Smooth muscle cell (in vitro differentiated cells): Measurements from ENCODE around the gene WNT2. TPM values are rescaled to one million over a fixed set of nuclear protein-coding genes. Genes with fewer than 3 reads are reported as not detected.
A peak's percentile ranks its signal among the peaks of the same experiment; 100 is the strongest.

ENCODE experiments used
- DNase-seq: peaks from one replicate; lab custom pipeline; 2025; ENCODE audit not compliant: unreplicated experiment; lab: John Stamatoyannopoulos, UW
- H2AFZ ChIP-seq: fragments of 200-600 bp; sonication (generic); 2 replicates; pipeline ENCODE4 v1.6.0; 2016; ENCODE audit warnings: antibody characterized with exemption, low read depth, mild to moderate bottlenecking
- H3F3A ChIP-seq: fragments of 200-600 bp; sonication (generic); 2 replicates; pipeline ENCODE4 v1.6.0; 2017; ENCODE audit warnings: antibody characterized with exemption, low read depth
- H3K27ac ChIP-seq: fragments of 200-600 bp; sonication (generic); 2 replicates; pipeline ENCODE4 v1.5.1; 2016; ENCODE audit warnings: low read depth, mild to moderate bottlenecking
- H3K27me3 ChIP-seq: fragments of 200-600 bp; sonication (generic); 2 replicates; pipeline ENCODE4 v1.6.1; 2016; ENCODE audit warnings: low read depth, mild to moderate bottlenecking
- H3K36me3 ChIP-seq: fragments of 200-600 bp; sonication (generic); 2 replicates; pipeline ENCODE4 v1.5.1; 2016; ENCODE audit warnings: low read depth
- H3K4me1 ChIP-seq: fragments of 200-600 bp; sonication (generic); 2 replicates; pipeline ENCODE4 v1.5.1; 2016; ENCODE audit warnings: low read depth
- H3K4me2 ChIP-seq: fragments of 200-600 bp; sonication (generic); 2 replicates; pipeline ENCODE4 v1.6.0; 2016; ENCODE audit warnings: mild to moderate bottlenecking
- H3K4me3 ChIP-seq: fragments of 200-600 bp; sonication (generic); 2 replicates; pipeline ENCODE4 v1.5.1; 2016; ENCODE audit warnings: mild to moderate bottlenecking
- H3K79me2 ChIP-seq: fragments of 200-600 bp; sonication (generic); 2 replicates; pipeline ENCODE4 v1.6.0; 2016; ENCODE audit warnings: low read depth, mild to moderate bottlenecking
- H3K9ac ChIP-seq: fragments of 200-600 bp; sonication (generic); 2 replicates; pipeline ENCODE4 v1.6.0; 2016; ENCODE audit warnings: low read depth
- H3K9me3 ChIP-seq: fragments of 200-600 bp; sonication (generic); replicated peaks from 2 replicates; pipeline ENCODE4 v1.5.1; 2016; ENCODE audit warnings: low read depth
- H4K20me1 ChIP-seq: fragments of 200-600 bp; sonication (generic); 2 replicates; pipeline ENCODE4 v1.6.0; 2016; ENCODE audit warnings: low read depth
- CTCF ChIP-seq: fragments of 200-600 bp; sonication (generic); IDR thresholded peaks from 2 replicates; pipeline ENCODE4 v1.5.1; 2017; ENCODE audit warnings: borderline replicate concordance, mild to moderate bottlenecking, antibody characterized with exemption; ENCODE audit not compliant: insufficient read depth, poor library complexity, severe bottlenecking
- WGBS: methylation state at CpG from one replicate; pipeline ENCODE4 v1.1.7; 2016; ENCODE audit warnings: low lambda C conversion rate; 5-methylcytosine and 5-hydroxymethylcytosine counted together
- polyA plus RNA-seq: library from polyadenylated mRNA; unstranded; fragments of >200 nt; fragmentation: Nextera tagmentation; extraction: Ambion mirVana; gene quantifications from 2 replicates; pipeline ENCODE4 v1.2.1, GENCODE V29; 2016
- total RNA-seq: library from RNA; depleted of rRNA; stranded (reverse); fragments of >200 nt; gene quantifications from 2 replicates; pipeline ENCODE4 v1.2.3, GENCODE V29; 2014

Gene WNT2
- total and polyA plus RNA-seq, 2 experiments from 2014 or later = 98.9 to 182 TPM

GRCh38 chr7:117230276-117231046 is 92.4 kb downstream of the WNT2 start:
- Histone ChIP-seq H3K4me2 (peak overlapping the region; percentile 40), H3K9me3 (no peaks in the 10 kb centered on the region), H3K36me3 (no peaks in the 10 kb centered on the region), H3K4me3 (no peak overlapping the region), H3K79me2 (no peaks in the 10 kb centered on the region), H3K9ac (peak overlapping the region; percentile 5), H4K20me1 (no peaks in the 10 kb centered on the region), H3K27ac (peak overlapping the region; percentile 88), H3F3A (peaks cover 8% of the 10 kb centered on the region), H2AFZ (no peak overlapping the region), H3K27me3 (no peaks in the 10 kb centered on the region), H3K4me1 (no peaks in the 10 kb centered on the region)
- TF ChIP-seq CTCF = no peak
- no peak for DNase-seq
- WGBS = 57% methylated on average over 4 of the region's 4 CpGs

- Histone ChIP-seq H3K4me3 (no peak overlapping the region), H3F3A (peaks cover 8% of the 10 kb centered on the region), H3K4me1 (no peaks in the 10 kb centered on the region), H3K4me2 (peak overlapping the region; percentile 40), H3K9ac (no peak overlapping the region), H3K27me3 (no peaks in the 10 kb centered on the region), H4K20me1 (no peaks in the 10 kb centered on the region), H3K36me3 (no peaks in the 10 kb centered on the region), H3K79me2 (no peaks in the 10 kb centered on the region), H3K27ac (peak overlapping the region; percentile 88), H3K9me3 (no peaks in the 10 kb centered on the region), H2AFZ (no peak overlapping the region)
- DNase-seq = no peak
- 24% methylated on average over 3 of the region's 3 CpGs for WGBS
- no peak for TF ChIP-seq CTCF
Measured at GRCh38 chr7:117229350-117229749, 93.5 kb downstream of the WNT2 start.

- WGBS = 80% methylated on average over 4 of the region's 4 CpGs
- Histone ChIP-seq H3K79me2 (no peaks in the 10 kb centered on the region), H3K27me3 (no peaks in the 10 kb centered on the region), H3F3A (peaks cover 8% of the 10 kb centered on the region), H3K4me1 (no peaks in the 10 kb centered on the region), H3K4me2 (no peak overlapping the region), H3K27ac (no peak overlapping the region), H4K20me1 (no peaks in the 10 kb centered on the region), H2AFZ (no peak overlapping the region), H3K9ac (no peak overlapping the region), H3K36me3 (no peaks in the 10 kb centered on the region), H3K4me3 (no peak overlapping the region), H3K9me3 (no peaks in the 10 kb centered on the region)
- DNase-seq = no peak
- TF ChIP-seq CTCF = no peak
Measured at GRCh38 chr7:117227091-117227490, 95.8 kb downstream of the WNT2 start.

- H3K27me3 ChIP-seq = no peaks in the 10 kb centered on the region
- no peaks in the 10 kb centered on the region for H4K20me1 ChIP-seq
- H2AFZ ChIP-seq = no peak overlapping the region
- no peak overlapping the region for H3K4me3 ChIP-seq
- H3K9ac ChIP-seq = no peak overlapping the region
- H3K27ac ChIP-seq = no peak overlapping the region
- DNase-seq = no peak
- H3K4me1 ChIP-seq = no peaks in the 10 kb centered on the region
- H3K4me2 ChIP-seq = no peak overlapping the region
- no peak for TF ChIP-seq CTCF
- H3K36me3 ChIP-seq = no peaks in the 10 kb centered on the region
- H3F3A ChIP-seq = peaks cover 5% of the 10 kb centered on the region
- WGBS = 90% methylated on average over 6 of the region's 6 CpGs
- no peaks in the 10 kb centered on the region for H3K79me2 ChIP-seq
- H3K9me3 ChIP-seq = no peaks in the 10 kb centered on the region
Measured at GRCh38 chr7:117225536-117225935, 97.3 kb downstream of the WNT2 start.
